Right renal cortex interstitium (tissue), 3 donors: ENCODE results near the gene GPLD1. TPM values are rescaled to one million over a fixed set of nuclear protein-coding genes. Genes with fewer than 3 reads are reported as not detected.
"Not testable (repeated sequence)": the region's sequence is repeated elsewhere in the genome, so short reads cannot be mapped to it uniquely, and the experiment has no call there.

ENCODE experiments used
- DNase-seq, 3 donors: peaks; one replicate each; pipeline ENCODE4 v3.0.0-alpha.2; 2013; ENCODE audit warnings: low read depth in 3 of 3, low spot score in 2 of 3
- polyA plus RNA-seq, 3 donors: library from polyadenylated mRNA; unstranded; fragments of 120-200 nt; gene quantifications; one replicate each; pipeline ENCODE4 v1.2.1, GENCODE V29; 2013; ENCODE audit not compliant: insufficient read length in 3 of 3

GPLD1 gene
- polyA plus RNA-seq, 3 donors = 2.6 to 4.1 (median 3.0) TPM

DNA sequence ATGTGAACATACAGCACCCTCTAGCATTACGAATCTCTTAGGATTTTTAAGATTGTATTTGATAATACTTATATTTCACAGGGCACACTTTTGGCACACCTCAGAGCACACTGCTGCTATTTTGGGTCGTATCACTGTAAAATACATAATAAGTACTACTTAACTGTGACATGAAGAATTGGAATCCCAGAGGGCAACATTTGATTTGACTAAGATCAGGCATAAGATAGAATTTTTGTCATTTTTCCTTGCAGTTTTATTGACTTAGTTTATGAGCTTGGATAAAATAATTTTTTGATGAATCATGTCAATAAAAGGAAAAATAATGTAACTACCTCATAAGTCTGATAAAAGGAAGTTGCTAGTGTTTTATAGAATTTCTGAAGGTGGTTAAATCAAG lies 64.3 kb downstream of the GPLD1 start:
- DNase-seq = no peak

GRCh38 chr6:24419526-24419925 lies 69.9 kb downstream of the GPLD1 start:
- no peak for DNase-seq

DNA sequence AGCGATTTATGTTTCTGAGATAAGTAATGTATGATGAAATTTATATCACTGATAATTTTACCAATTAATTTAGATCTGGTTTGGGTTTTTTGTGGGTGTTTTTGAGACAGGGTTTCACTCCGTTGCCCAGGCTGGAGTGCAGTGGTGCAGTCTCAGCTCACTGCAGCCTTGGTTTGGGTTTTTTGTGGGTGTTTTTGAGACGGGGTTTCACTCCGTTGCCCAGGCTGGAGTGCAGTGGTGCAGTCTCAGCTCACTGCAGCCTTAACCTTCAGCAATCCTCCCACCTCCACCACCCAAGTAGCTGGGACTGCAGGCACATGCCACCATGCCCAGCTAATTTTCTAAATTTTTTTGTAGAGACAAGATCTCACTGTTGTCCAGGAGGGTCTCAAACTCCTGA lies 73.6 kb downstream of the GPLD1 start:
- DNase-seq = no peak

DNA sequence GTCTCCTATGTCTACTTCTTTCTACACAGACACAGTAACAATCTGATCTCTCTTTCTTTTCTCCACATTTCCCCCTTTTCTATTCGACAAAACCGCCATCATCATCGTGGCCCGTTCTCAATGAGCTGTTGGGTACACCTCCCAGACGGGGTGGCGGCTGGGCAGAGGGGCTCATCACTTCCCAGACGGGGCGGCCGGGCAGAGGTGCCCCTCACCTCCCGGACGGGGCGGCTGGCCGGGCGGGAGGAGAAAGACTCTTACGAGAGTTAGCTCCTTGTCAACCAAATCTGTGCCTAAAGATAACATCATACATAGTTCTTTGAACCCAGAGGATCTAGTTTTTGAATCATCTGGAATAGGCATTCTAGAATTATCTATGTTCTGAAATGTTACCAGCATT lies 74.8 kb downstream of the GPLD1 start:
- DNase-seq = not testable (repeated sequence)

DNA sequence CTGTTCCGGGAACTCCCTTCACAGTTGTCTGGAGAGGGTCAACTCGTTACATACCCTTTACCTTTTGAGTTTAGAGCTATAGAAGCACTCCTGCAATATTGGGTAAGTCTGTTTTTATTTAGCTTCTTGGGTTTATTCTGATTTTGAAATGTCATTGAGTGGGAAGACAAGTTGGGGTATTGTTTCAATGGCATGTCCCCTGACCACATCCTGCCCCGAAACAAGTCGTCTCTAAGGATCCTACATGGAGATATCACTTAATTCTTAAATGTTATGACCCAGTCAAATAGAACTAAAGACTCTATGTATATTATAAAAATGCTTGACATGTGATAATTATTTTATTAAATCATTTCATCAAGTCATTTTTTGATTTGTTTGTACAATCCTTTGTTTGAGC lies 77.1 kb downstream of the GPLD1 start:
- no peak for DNase-seq

- DNase-seq = no peak
Measured at GRCh38 chr6:24410622-24411021, 78.8 kb downstream of the GPLD1 start.

- DNase-seq = no peak
Measured at GRCh38 chr6:24408719-24409410, 80.5 kb downstream of the GPLD1 start.

DNA sequence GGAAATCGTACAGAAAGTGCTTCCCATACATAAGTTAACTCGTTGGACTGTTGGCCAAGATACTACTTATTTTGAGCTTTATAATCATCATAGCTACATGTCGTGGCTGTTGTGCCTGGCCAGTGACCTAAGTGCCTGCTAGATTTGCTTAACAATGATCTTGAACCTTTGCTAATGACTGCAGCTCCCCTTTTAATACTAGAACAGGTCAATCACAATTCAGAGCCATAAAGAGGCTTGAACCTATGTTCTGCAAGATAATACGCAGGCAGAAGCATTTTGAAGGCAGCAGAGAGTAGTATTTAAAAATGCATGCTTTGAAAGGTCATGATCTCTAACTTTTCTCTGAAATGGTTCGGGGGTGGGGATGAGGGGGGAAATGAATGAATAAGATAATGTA lies 84.1 kb downstream of the GPLD1 start:
- DNase-seq = no peak

GRCh38 chr6:24403501-24403824 lies 85.9 kb downstream of the GPLD1 start:
- no peak for DNase-seq

- peak in 1 of 3 donors; percentile 72 for DNase-seq
Measured at GRCh38 chr6:24402697-24403500, 86.5 kb downstream of the GPLD1 start, which contains the start of gene MRS2. Gene MRS2 (plus strand): TSS chr6:24402936. CDS start chr6:24403047, 111 bp downstream.

GRCh38 chr6:24401458-24401857 lies 87.9 kb downstream of the GPLD1 start:
- no peak for DNase-seq

DNA sequence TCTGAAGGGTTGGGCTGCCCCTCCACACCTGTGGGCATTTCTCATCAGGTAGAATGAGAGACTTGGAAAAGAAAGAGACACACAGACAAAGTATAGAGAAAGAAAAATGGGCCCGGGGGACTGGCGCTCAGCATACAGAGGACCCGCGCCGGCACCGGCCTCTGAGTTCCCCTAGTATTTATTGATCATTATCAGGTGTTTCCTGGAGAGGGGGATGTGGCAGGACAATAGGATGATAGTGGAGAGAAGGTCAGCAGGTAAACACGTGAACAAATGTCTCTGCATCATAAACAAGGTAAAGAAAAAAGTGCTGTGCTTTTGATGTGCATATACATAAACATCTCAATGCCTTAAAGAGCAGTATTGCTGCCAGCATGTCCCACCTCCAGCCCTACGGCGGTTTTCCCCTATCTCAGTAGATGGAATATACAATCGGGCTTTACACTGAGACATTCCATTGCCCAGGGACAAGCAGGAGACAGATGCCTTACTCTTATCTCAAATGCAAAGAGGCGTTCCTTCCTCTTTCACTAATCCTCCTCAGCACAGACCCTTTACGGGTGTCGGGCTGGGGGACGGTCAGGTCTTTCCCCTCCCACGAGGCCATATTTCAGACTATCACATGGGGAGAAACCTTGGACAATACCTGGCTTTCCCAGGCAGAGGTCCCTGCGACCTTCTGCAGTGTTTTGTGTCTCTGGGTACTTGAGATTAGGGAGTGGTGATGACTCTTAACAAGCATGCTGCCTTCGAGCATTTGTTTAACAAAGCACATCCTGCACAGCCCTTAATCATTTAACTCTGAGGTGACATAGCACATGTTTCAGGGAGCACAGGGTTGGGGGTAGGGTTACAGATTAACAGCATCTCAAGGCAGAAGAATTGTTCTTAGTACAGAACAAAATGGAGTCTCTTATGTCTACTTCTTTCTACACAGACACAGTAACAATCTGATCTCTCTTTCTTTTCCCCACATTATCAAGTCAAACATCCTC lies 89.0 kb downstream of the GPLD1 start:
- not testable (repeated sequence) for DNase-seq

DNA sequence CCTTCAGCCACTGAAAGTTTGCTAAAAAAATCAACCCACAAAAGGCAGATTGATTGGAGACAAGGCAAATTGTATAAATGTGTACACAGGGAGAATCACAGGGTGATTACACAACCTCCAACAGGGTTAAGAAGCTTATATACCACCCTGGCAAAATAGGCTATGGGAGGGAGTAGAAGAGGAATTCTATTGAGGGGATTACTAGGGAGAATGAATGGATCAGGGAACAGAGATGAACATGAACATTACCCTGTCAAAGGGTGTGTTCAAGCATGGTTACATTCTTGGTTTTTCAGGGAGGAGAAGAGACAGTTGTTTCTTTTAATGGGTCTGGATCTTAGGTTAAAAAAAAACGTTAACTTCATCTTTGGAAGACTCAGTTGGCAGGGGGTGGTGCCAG lies 91.7 kb downstream of the GPLD1 start:
- DNase-seq = no peak

DNA sequence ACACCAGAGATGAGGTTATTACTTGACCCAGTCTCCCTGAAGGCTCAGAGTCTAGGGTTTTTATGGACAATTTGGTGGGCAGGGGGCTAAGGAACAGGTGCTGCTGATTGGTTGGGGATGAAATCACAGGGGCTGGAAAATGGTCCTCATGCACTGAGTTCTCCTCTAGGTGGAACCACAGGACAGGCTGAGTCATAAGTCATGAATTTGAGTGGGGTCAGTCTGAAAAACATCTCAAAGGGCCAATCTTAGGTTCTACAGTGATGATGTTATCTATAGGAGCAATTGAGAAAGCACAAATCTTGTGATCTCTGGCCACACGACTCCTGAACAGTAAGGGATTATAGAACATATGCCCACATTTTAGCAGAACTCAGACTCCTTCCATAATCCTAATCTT lies 92.6 kb downstream of the GPLD1 start:
- no peak for DNase-seq

DNA sequence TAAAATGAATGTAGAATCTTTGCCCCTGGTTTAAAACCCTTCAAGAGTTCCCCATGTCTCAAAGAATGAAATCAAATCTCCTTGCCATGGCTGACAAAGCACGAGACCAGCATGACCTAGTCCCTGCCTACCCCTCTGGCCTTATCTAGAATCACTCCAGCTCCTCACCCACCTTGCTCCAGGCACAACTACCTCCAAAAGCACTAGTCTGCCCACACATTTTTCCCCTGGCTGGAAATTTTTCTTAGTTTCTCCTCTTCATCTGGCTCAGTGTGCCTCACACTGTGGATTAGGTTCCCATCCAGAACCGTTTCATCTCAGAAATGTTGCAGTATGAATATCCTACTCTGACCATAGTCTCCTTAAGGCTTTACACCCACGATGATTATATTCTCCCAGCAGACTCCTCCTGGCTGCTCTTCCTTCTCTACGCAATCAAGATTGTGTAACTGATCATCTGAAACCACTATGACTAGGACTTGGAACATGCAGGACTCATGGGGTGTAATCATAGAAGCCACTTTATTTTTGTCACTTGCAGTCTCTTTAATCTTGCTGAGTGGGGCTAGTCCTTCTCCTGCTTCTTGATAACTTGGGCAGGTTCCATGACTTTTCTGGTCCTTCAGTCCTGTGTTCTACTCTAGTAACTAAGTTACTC lies 94.5 kb downstream of the GPLD1 start:
- DNase-seq = no peak

DNA sequence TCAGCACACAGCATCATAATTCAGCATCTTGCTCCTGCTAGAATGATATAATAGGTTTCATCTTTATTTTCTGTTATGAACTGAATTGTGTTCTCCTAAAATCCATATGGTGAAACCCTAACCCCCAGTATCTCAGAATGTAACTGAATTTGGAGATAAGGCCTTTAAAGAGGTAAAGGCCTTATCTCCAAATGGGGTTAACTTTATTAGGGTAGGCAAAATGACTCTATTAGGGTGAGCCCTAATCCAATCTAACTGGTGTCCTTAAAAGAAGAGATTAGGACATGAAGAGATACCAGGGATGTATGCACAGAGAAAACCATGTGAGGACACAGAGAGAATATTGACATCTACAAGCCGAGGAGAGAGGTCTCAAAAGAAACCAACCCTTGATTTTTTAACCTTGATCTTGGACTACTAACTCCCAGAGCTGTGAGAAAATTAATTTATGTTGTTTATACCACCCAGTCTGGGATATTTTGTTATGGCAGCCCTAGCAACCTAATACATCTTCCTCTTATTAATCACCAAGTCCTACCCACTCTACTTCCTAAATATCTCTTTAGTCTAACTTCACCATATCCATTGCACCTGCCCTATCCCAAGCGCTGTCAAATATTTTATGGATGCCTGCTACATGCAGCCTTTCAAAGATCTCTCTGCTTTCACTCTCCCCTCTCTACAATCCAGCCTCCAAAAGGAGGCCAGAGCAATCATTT lies 95.2 kb downstream of the GPLD1 start:
- no peak for DNase-seq

DNA sequence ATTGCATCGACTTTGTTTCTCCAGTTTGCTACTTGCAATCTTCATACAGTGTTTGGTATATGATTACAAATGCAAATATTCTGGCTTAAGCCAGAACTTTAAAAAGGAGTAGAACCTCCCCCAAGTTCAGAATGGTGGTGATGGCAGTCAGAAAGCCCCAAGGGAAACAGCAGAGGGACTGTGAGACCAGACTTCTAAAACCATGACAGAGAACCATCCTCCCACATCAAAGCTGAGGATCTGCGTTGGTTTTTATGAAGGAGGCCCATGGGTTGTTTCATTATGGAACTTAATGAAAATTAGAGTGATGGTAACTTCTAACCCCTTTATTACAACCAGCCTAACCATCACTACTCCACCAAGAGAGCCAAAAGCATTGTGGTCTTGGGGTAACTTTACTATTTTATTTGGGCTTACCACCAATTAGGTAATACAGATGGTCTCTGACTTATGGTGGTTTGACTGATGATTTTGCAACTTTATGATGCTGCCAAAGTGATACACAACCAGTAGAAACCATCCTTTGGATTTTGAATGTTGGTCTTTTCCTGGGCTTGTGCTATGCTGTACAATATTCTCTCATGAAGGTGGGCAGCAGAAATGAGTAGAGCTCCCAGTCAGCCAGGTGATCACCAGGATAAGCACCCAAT lies 97.5 kb downstream of the GPLD1 start:
- no peak for DNase-seq

GRCh38 chr6:24391208-24391607 lies 98.2 kb downstream of the GPLD1 start:
- no peak for DNase-seq

GRCh38 chr6:24387818-24388217 lies 101.6 kb downstream of the GPLD1 start:
- no peak for DNase-seq
